DND-41 (cell line): ENCODE results near the gene SSR4.

ENCODE experiments used
- EZH2 ChIP-seq: IDR thresholded peaks from 3 replicates; pipeline ENCODE4 v1.6.1; 2012; ENCODE audit warnings: borderline replicate concordance, low read depth, mild to moderate bottlenecking, moderate library complexity, low read length, inconsistent platforms; ENCODE audit not compliant: severe bottlenecking
- TF ChIP-seq, protein P1 (sequence below): IDR thresholded peaks from 2 replicates; pipeline ENCODE4 v1.5.1; 2012; ENCODE audit warnings: borderline replicate concordance, low read length, moderate library complexity, mild to moderate bottlenecking; ENCODE audit not compliant: poor library complexity, severe bottlenecking; ENCODE audit errors: extremely low read depth

DNA sequence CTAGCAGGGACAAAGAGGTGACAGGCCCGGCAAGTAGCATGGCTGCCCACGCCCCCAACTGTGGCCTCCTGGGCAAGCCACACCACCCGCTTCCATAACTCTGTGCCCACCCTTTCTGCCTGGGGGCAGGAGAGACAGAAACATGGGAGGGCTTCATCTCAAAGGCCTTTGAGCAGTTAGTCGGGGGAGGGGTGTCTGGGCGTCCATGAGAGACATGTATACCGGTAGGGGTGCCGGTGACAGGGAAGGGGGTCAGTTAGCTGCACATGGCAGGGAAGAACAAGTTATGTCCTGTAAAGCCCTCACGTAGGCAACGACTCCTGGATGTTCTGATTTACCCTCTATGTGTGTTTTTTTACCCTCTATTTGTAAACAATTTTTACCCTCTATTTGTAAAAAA lies 26.6 kb downstream of the SSR4 start:
- TF ChIP-seq, protein P1, sequence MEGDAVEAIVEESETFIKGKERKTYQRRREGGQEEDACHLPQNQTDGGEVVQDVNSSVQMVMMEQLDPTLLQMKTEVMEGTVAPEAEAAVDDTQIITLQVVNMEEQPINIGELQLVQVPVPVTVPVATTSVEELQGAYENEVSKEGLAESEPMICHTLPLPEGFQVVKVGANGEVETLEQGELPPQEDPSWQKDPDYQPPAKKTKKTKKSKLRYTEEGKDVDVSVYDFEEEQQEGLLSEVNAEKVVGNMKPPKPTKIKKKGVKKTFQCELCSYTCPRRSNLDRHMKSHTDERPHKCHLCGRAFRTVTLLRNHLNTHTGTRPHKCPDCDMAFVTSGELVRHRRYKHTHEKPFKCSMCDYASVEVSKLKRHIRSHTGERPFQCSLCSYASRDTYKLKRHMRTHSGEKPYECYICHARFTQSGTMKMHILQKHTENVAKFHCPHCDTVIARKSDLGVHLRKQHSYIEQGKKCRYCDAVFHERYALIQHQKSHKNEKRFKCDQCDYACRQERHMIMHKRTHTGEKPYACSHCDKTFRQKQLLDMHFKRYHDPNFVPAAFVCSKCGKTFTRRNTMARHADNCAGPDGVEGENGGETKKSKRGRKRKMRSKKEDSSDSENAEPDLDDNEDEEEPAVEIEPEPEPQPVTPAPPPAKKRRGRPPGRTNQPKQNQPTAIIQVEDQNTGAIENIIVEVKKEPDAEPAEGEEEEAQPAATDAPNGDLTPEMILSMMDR = no peak
- TF ChIP-seq EZH2 = no peak
